ENCODE data around the gene NFAM1. TPM values are rescaled to one million over a fixed set of nuclear protein-coding genes. Genes with fewer than 3 reads are reported as not detected.
A peak's percentile ranks its signal among the peaks of the same experiment; 100 is the strongest.

The NFAM1 gene
- total and polyA plus RNA-seq, 2 of the 13 experiments (the other 11 are each of a cell fraction or from before 2014, with no cell fraction given): 0.03 TPM; not detected in 1

DNA sequence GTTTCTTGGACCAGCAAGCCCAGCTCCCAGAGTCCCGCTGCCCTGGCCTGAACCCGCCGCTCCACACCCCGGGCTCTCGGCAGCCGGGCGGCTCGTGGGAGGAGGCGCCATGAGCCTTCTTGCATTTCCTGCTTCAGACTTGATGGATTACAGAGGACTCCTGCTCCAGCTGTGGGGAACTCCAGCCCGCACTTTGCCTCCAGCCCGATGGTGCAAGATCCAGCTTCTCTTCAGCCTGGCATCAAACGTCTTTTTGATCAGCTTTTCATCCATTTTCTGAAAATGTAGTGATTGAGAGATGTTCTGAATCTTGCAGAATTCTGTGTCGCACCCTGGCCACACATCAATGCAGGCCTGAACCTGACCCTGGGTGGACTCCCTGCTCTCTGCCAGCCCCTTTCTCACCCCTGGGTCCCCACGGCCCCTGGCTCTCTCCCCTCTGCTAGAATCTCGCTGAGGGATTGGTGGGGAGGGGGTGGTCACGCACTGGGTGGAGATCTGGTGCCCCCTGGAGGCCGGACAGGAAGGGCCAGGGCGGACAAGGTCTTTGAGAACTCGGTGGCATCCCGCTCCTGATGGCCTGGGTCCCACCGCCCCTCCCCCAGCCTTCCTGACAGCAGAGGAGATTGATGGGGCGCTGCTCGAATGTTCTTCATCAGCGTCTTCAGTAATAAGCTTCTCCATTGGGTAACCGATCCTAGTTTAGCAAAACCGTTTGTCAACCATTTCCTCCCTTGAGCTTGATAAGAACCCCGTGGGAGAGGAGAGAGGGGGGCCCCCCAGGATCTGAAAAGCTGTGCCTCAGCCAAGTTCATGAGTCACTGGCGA lies 12.1 kb upstream of the NFAM1 start (continued):
- TF ChIP-seq, protein P1, sequence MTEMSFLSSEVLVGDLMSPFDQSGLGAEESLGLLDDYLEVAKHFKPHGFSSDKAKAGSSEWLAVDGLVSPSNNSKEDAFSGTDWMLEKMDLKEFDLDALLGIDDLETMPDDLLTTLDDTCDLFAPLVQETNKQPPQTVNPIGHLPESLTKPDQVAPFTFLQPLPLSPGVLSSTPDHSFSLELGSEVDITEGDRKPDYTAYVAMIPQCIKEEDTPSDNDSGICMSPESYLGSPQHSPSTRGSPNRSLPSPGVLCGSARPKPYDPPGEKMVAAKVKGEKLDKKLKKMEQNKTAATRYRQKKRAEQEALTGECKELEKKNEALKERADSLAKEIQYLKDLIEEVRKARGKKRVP (CRISPR knock-in tag; IDR thresholded peaks at IDR 0.05): peak in 1 of 2 experiments; percentile 16; a peak in 1 of 4 replicates
- TF ChIP-seq RBM39 (IDR thresholded peaks at IDR 0.05; ENCODE audit: low read depth, low read length, poor library complexity, severe bottlenecking) (no peak), MATR3 (CRISPR knock-in tag; IDR thresholded peaks at IDR 0.05) (no peak), POLR2AphosphoS2 (IDR thresholded peaks at IDR 0.05; ENCODE audit: low read depth, low read length) (no peak), NKX3-1 (CRISPR knock-in tag; IDR thresholded peaks at IDR 0.05) (no peak), ZNF3 (CRISPR knock-in tag; IDR thresholded peaks at IDR 0.05) (no peak), ZNF33B (CRISPR knock-in tag; IDR thresholded peaks at IDR 0.05) (no peak), ZMYM2 (CRISPR knock-in tag; IDR thresholded peaks at IDR 0.05) (no peak), MAF1 (CRISPR knock-in tag; IDR thresholded peaks at IDR 0.05; ENCODE audit: borderline replicate concordance) (no peak), ZFP36L1 (CRISPR knock-in tag; IDR thresholded peaks at IDR 0.05) (no peak), POLR2A (IDR thresholded peaks at IDR 0.05; ENCODE audit: insufficient read depth in 1 of 2, low read depth in 2 of 2, low read length in 2 of 2) (no peak), NCOA2 (CRISPR knock-in tag; IDR thresholded peaks at IDR 0.05) (no peak), ZNF589 (CRISPR knock-in tag; conservative IDR thresholded peaks at IDR 0.05) (no peak), PHF20 (CRISPR knock-in tag; IDR thresholded peaks at IDR 0.05) (no peak), ZBTB3 (CRISPR knock-in tag; IDR thresholded peaks at IDR 0.05; ENCODE audit: borderline replicate concordance, low read depth) (no peak), NFE2 (CRISPR knock-in tag; IDR thresholded peaks at IDR 0.05) (no peak), MAZ (IDR thresholded peaks at IDR 0.05; ENCODE audit: borderline replicate concordance, low read depth, low read length) (0 out of 2 replicates have a peak, but pooled peaks have one; percentile 43), MAZ (CRISPR knock-in tag; IDR thresholded peaks at IDR 0.05; ENCODE audit: low read depth) (no peak), DNMT1 (CRISPR knock-in tag; IDR thresholded peaks at IDR 0.05) (no peak), ZNF431 (CRISPR knock-in tag; IDR thresholded peaks at IDR 0.05; ENCODE audit: borderline replicate concordance, low read depth) (no peak), CEBPG (CRISPR knock-in tag; IDR thresholded peaks at IDR 0.05) (peak; percentile 50; the same call in 1 of the 2 replicates)
- TF ChIP-seq, protein P2, sequence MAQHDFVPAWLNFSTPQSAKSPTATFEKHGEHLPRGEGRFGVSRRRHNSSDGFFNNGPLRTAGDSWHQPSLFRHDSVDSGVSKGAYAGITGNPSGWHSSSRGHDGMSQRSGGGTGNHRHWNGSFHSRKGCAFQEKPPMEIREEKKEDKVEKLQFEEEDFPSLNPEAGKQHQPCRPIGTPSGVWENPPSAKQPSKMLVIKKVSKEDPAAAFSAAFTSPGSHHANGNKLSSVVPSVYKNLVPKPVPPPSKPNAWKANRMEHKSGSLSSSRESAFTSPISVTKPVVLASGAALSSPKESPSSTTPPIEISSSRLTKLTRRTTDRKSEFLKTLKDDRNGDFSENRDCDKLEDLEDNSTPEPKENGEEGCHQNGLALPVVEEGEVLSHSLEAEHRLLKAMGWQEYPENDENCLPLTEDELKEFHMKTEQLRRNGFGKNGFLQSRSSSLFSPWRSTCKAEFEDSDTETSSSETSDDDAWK (CRISPR knock-in tag; IDR thresholded peaks at IDR 0.05): no peak
- TF ChIP-seq, protein P3, sequence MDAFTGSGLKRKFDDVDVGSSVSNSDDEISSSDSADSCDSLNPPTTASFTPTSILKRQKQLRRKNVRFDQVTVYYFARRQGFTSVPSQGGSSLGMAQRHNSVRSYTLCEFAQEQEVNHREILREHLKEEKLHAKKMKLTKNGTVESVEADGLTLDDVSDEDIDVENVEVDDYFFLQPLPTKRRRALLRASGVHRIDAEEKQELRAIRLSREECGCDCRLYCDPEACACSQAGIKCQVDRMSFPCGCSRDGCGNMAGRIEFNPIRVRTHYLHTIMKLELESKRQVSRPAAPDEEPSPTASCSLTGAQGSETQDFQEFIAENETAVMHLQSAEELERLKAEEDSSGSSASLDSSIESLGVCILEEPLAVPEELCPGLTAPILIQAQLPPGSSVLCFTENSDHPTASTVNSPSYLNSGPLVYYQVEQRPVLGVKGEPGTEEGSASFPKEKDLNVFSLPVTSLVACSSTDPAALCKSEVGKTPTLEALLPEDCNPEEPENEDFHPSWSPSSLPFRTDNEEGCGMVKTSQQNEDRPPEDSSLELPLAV (CRISPR knock-in tag; conservative IDR thresholded peaks at IDR 0.05; ENCODE audit: low read depth): no peak
- TF ChIP-seq, protein P4, sequence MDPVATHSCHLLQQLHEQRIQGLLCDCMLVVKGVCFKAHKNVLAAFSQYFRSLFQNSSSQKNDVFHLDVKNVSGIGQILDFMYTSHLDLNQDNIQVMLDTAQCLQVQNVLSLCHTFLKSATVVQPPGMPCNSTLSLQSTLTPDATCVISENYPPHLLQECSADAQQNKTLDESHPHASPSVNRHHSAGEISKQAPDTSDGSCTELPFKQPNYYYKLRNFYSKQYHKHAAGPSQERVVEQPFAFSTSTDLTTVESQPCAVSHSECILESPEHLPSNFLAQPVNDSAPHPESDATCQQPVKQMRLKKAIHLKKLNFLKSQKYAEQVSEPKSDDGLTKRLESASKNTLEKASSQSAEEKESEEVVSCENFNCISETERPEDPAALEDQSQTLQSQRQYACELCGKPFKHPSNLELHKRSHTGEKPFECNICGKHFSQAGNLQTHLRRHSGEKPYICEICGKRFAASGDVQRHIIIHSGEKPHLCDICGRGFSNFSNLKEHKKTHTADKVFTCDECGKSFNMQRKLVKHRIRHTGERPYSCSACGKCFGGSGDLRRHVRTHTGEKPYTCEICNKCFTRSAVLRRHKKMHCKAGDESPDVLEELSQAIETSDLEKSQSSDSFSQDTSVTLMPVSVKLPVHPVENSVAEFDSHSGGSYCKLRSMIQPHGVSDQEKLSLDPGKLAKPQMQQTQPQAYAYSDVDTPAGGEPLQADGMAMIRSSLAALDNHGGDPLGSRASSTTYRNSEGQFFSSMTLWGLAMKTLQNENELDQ (CRISPR knock-in tag; IDR thresholded peaks at IDR 0.05; ENCODE audit: borderline replicate concordance): no peak
